OCI-LY3 (cell line): ENCODE results near the gene STK32C.

Source experiments
- H2AFZ ChIP-seq: fragments of 200-600, 300-600 bp; shearing (Covaris generic); 2 replicates; pipeline ENCODE4 v1.6.0; 2014; ENCODE audit warnings: antibody characterized with exemption, low read depth, low read length
- H3K27ac ChIP-seq: fragments of 200-600, 300-600 bp; sonication (generic); 2 replicates; pipeline ENCODE4 v1.5.1; 2014; ENCODE audit warnings: mild to moderate bottlenecking, low read length, moderate library complexity, mixed read lengths
- H3K27me3 ChIP-seq: fragments of 200-600, 300-600 bp; sonication (generic); 2 replicates; pipeline ENCODE4 v1.6.1; 2014; ENCODE audit warnings: low read depth, low read length, mixed read lengths
- H3K36me3 ChIP-seq: fragments of 200-600, 300-600 bp; sonication (generic); replicated peaks from 2 replicates; pipeline ENCODE3; 2014; ENCODE audit warnings: low read depth, low read length, mixed read lengths
- H3K4me1 ChIP-seq: fragments of 300-600, 200-600 bp; sonication (generic); 2 replicates; pipeline ENCODE4 v1.6.1; 2014; ENCODE audit warnings: low read length, mixed read lengths
- H3K4me2 ChIP-seq: fragments of 200-600, 300-600 bp; sonication (generic); 2 replicates; pipeline ENCODE4 v1.6.1; 2014; ENCODE audit warnings: low read length, mixed read lengths
- H3K4me3 ChIP-seq: fragments of 300-600, 200-600 bp; sonication (generic); 2 replicates; pipeline ENCODE4 v1.5.1; 2014; ENCODE audit warnings: antibody characterized with exemption, mild to moderate bottlenecking, low read length, moderate library complexity
- H3K79me2 ChIP-seq: fragments of 300-600, 200-600 bp; shearing (Covaris generic); 2 replicates; pipeline ENCODE4 v1.6.1; 2014; ENCODE audit warnings: mild to moderate bottlenecking, low read length, mixed read lengths
- H3K9ac ChIP-seq: fragments of 300-600, 200-600 bp; shearing (Covaris generic); 2 replicates; pipeline ENCODE4 v1.6.0; 2014; ENCODE audit warnings: mild to moderate bottlenecking, low read length, moderate library complexity
- H3K9me3 ChIP-seq: fragments of 200-600, 300-600 bp; shearing (Covaris generic); 2 replicates; pipeline ENCODE4 v1.6.1; 2014; ENCODE audit warnings: low read length, mixed read lengths; ENCODE audit not compliant: insufficient read depth
- H4K20me1 ChIP-seq: fragments of 200-600, 300-600 bp; sonication (generic); 2 replicates; pipeline ENCODE4 v1.6.1; 2016; ENCODE audit warnings: low read length, mixed read lengths; ENCODE audit not compliant: insufficient read depth
- CTCF ChIP-seq: fragments of 200-600, 300-600 bp; sonication (generic); IDR thresholded peaks from 2 replicates; pipeline ENCODE4 v1.5.1; 2014; ENCODE audit warnings: antibody characterized with exemption, low read length, low read depth
- EZH2phosphoT487 ChIP-seq: fragments of 200-600 bp; shearing (Covaris generic); IDR thresholded peaks from 2 replicates; pipeline ENCODE4 v1.6.1; 2018; ENCODE audit warnings: antibody characterized with exemption, mixed run types, low read depth

Gene STK32C

GRCh38 chr10:132225849-132226205, 81.9 kb downstream of the STK32C start:
- H3K9ac ChIP-seq: no peak overlapping the region
- H3K9me3 ChIP-seq: no peaks in the 10 kb centered on the region
- TF ChIP-seq EZH2phosphoT487: no peak
- no peak for TF ChIP-seq CTCF
- no peak overlapping the region for H3K4me2 ChIP-seq
- H3K79me2 ChIP-seq: no peaks in the 10 kb centered on the region
- no peak overlapping the region for H3K4me3 ChIP-seq
- no peaks in the 10 kb centered on the region; the same call in 1 of the 2 replicates for H3K4me1 ChIP-seq
- no peaks in the 10 kb centered on the region for H3K36me3 ChIP-seq
- no peak overlapping the region for H3K27ac ChIP-seq
- H2AFZ ChIP-seq: no peak overlapping the region
- H4K20me1 ChIP-seq: no peaks in the 10 kb centered on the region
- no peaks in the 10 kb centered on the region for H3K27me3 ChIP-seq

- H3K27me3 ChIP-seq: no peaks in the 10 kb centered on the region
- no peak overlapping the region for H2AFZ ChIP-seq
- H3K79me2 ChIP-seq: no peaks in the 10 kb centered on the region
- TF ChIP-seq EZH2phosphoT487 (no peak), CTCF (no peak)
- no peaks in the 10 kb centered on the region for H3K9me3 ChIP-seq
- H3K4me1 ChIP-seq: no peaks in the 10 kb centered on the region; the same call in 1 of the 2 replicates
- no peak overlapping the region for H3K9ac ChIP-seq
- H3K4me2 ChIP-seq: no peak overlapping the region
- H3K4me3 ChIP-seq: no peak overlapping the region
- H3K27ac ChIP-seq: no peak overlapping the region
- no peaks in the 10 kb centered on the region for H3K36me3 ChIP-seq
- no peaks in the 10 kb centered on the region for H4K20me1 ChIP-seq
Measured at GRCh38 chr10:132225073-132225848, 82.5 kb downstream of the STK32C start.

- H3K9ac ChIP-seq: no peak overlapping the region
- no peak overlapping the region for H2AFZ ChIP-seq
- no peaks in the 10 kb centered on the region for H3K27me3 ChIP-seq
- TF ChIP-seq CTCF (no peak), EZH2phosphoT487 (no peak)
- H3K4me3 ChIP-seq: no peak overlapping the region
- H3K4me2 ChIP-seq: no peak overlapping the region
- no peaks in the 10 kb centered on the region for H3K4me1 ChIP-seq
- no peak overlapping the region for H3K27ac ChIP-seq
- H3K9me3 ChIP-seq: no peaks in the 10 kb centered on the region
- no peaks in the 10 kb centered on the region for H3K36me3 ChIP-seq
- no peaks in the 10 kb centered on the region for H4K20me1 ChIP-seq
- H3K79me2 ChIP-seq: no peaks in the 10 kb centered on the region
Measured at GRCh38 chr10:132224343-132225072, 83.2 kb downstream of the STK32C start.

- Histone ChIP-seq H2AFZ (no peak overlapping the region), H3K79me2 (no peaks in the 10 kb centered on the region), H4K20me1 (no peaks in the 10 kb centered on the region), H3K27ac (no peak overlapping the region), H3K27me3 (no peaks in the 10 kb centered on the region), H3K36me3 (no peaks in the 10 kb centered on the region), H3K9ac (no peak overlapping the region), H3K4me3 (no peak overlapping the region), H3K4me1 (no peaks in the 10 kb centered on the region), H3K4me2 (no peak overlapping the region), H3K9me3 (no peaks in the 10 kb centered on the region)
- TF ChIP-seq CTCF (no peak), EZH2phosphoT487 (no peak)
Measured at GRCh38 chr10:132223611-132224342, 84.0 kb downstream of the STK32C start.
